SK-N-SH (cell line): ENCODE results near the gene SCRN2. TPM values are rescaled to one million over a fixed set of nuclear protein-coding genes. Genes with fewer than 3 reads are reported as not detected.

Source experiments
- CTCF ChIA-PET: fragments of 300-600, 350-600 bp; formaldehyde crosslinking; extraction: SDS; loops from one replicate; lab custom pipeline; 2021; lab: Yijun Ruan, JAX
- POLR2A ChIA-PET: fragments of 350-600 bp; sonication (Branson Sonifier 250); formaldehyde crosslinking; extraction: SDS; loops from one replicate; lab custom pipeline; 2020; ENCODE audit warnings: antibody characterized with exemption, inconsistent platforms; lab: Yijun Ruan, JAX
- DNase-seq: peaks from one replicate; pipeline ENCODE4 v3.0.0; 2012
- H2AFZ ChIP-seq: fragments of 200-600 bp; sonication (generic); 2 replicates; pipeline ENCODE4 v1.8.1; 2016; ENCODE audit warnings: antibody characterized with exemption, mild to moderate bottlenecking, low read depth
- H3F3A ChIP-seq: fragments of 200-600 bp; sonication (generic); replicated peaks from 2 replicates; pipeline ENCODE3; 2016; ENCODE audit warnings: antibody characterized with exemption, mild to moderate bottlenecking; ENCODE audit not compliant: insufficient read depth
- H3K27ac ChIP-seq, 2 experiments: fragments of 200-500 bp in 1 of 2; fragments of 200-600 bp in 1 of 2; sonication (Bioruptor generic) in 1 of 2; sonication (generic), shearing (Covaris generic) in 1 of 2; 2 replicates each; pipeline versions ENCODE4 v1.5.1 to v1.6.1; 2014 to 2016; ENCODE audit warnings: low read depth in 2 of 2, inconsistent platforms in 1 of 2, low read length in 1 of 2, mild to moderate bottlenecking in 1 of 2, mixed read lengths in 1 of 2
- H3K27me3 ChIP-seq: fragments of 200-600 bp; sonication (generic), shearing (Covaris generic); 2 replicates; pipeline ENCODE4 v1.6.1; 2016; ENCODE audit warnings: mixed run types; ENCODE audit not compliant: insufficient read depth
- H3K36me3 ChIP-seq, 2 experiments: fragments of 200-500 bp in 1 of 2; fragments of 200-600 bp in 1 of 2; sonication (Bioruptor generic) in 1 of 2; sonication (generic) in 1 of 2; replicated peaks in 1 of 2; 2 replicates each; pipeline versions ENCODE3 to v1.5.1; 2014 to 2016; ENCODE audit warnings: low read length in 1 of 2, mild to moderate bottlenecking in 1 of 2; ENCODE audit not compliant: insufficient read depth in 2 of 2, control insufficient read depth in 1 of 2
- H3K4me1 ChIP-seq, 2 experiments: fragments of 200-500 bp in 1 of 2; fragments of 200-600 bp in 1 of 2; sonication (Bioruptor generic) in 1 of 2; sonication (generic), shearing (Covaris generic) in 1 of 2; 2 replicates each; pipeline versions ENCODE4 v1.5.1 to v1.6.1; 2014 to 2016; ENCODE audit warnings: low read depth in 1 of 2, low read length in 1 of 2, mixed run types in 1 of 2; ENCODE audit not compliant: insufficient read depth in 2 of 2, control insufficient read depth in 1 of 2
- H3K4me2 ChIP-seq: fragments of 200-600 bp; sonication (generic), shearing (Covaris generic); 2 replicates; pipeline ENCODE4 v1.6.1; 2017; ENCODE audit warnings: mixed run types
- H3K4me3 ChIP-seq, 2 experiments: fragments of 200-500 bp in 1 of 2; fragments of 200-600 bp in 1 of 2; sonication (Bioruptor generic) in 1 of 2; sonication (generic), shearing (Covaris generic) in 1 of 2; 2 replicates each; pipeline versions ENCODE4 v1.5.1 to v1.8.1; 2014 to 2016; ENCODE audit warnings: low read depth in 2 of 2, inconsistent platforms in 1 of 2, low read length in 1 of 2, mild to moderate bottlenecking in 1 of 2, mixed read lengths in 1 of 2, moderate library complexity in 1 of 2
- H3K79me2 ChIP-seq: fragments of 200-600 bp; sonication (generic); 2 replicates; pipeline ENCODE4 v1.8.1; 2017; ENCODE audit warnings: mild to moderate bottlenecking; ENCODE audit not compliant: insufficient read depth
- H3K9ac ChIP-seq: fragments of 200-600 bp; sonication (generic); 2 replicates; pipeline ENCODE4 v1.6.1; 2017; ENCODE audit warnings: mixed run types
- H3K9me2 ChIP-seq: fragments of 200-600 bp; sonication (generic); 2 replicates; pipeline ENCODE4 v1.6.1; 2017; ENCODE audit warnings: mixed run types
- H3K9me3 ChIP-seq: fragments of 200-600 bp; sonication (generic); 2 replicates; pipeline ENCODE4 v1.6.1; 2017; ENCODE audit warnings: mixed run types, mild to moderate bottlenecking, moderate library complexity
- H4K20me1 ChIP-seq: fragments of 200-600 bp; sonication (generic); 2 replicates; pipeline ENCODE4 v1.6.1; 2017; ENCODE audit warnings: mild to moderate bottlenecking, mixed run types; ENCODE audit not compliant: insufficient read depth
- EP300 ChIP-seq, 2 experiments: IDR thresholded peaks; 2 replicates each; pipeline versions ENCODE4 v1.4.0 to v1.6.1; 2012; ENCODE audit warnings: borderline replicate concordance in 1 of 2, low read depth in 1 of 2, low read length in 1 of 2
- FOXM1 ChIP-seq: IDR thresholded peaks from 2 replicates; pipeline ENCODE4 v1.4.0; 2012; ENCODE audit warnings: low read depth, mild to moderate bottlenecking
- JUND ChIP-seq: IDR thresholded peaks from 2 replicates; pipeline ENCODE4 v1.4.0; 2012
- MEF2A ChIP-seq: IDR thresholded peaks from 2 replicates; pipeline ENCODE4 v1.4.0; 2012; ENCODE audit warnings: low read depth, borderline replicate concordance
- MXI1 ChIP-seq: IDR thresholded peaks from 2 replicates; pipeline ENCODE4 v1.6.1; 2012; ENCODE audit warnings: mild to moderate bottlenecking, low read depth, low read length, improper control_type of control experiment
- NFIC ChIP-seq: IDR thresholded peaks from 2 replicates; pipeline ENCODE4 v1.4.0; 2012; ENCODE audit warnings: borderline replicate concordance
- POLR2AphosphoS5 ChIP-seq: IDR thresholded peaks from 2 replicates; pipeline ENCODE4 v1.6.1; 2012; ENCODE audit warnings: low read depth, low read length
- RAD21 ChIP-seq: IDR thresholded peaks from 2 replicates; pipeline ENCODE4 v1.6.1; 2012; ENCODE audit warnings: mild to moderate bottlenecking, low read length
- RCOR1 ChIP-seq: fragments of 150-350 bp; IDR thresholded peaks from 2 replicates; pipeline ENCODE4 v1.6.1; 2017; ENCODE audit warnings: antibody characterized with exemption, low read length
- RFX5 ChIP-seq: IDR thresholded peaks from 2 replicates; pipeline ENCODE4 v1.6.1; 2012; ENCODE audit warnings: mild to moderate bottlenecking, improper control_type of control experiment, low read length
- RXRA ChIP-seq: IDR thresholded peaks from 2 replicates; pipeline ENCODE4 v1.4.0; 2012; ENCODE audit warnings: low read depth, mild to moderate bottlenecking, borderline replicate concordance
- SIN3A ChIP-seq: IDR thresholded peaks from 2 replicates; pipeline ENCODE4 v1.6.1; 2012; ENCODE audit warnings: low read depth, mild to moderate bottlenecking, low read length, moderate library complexity, borderline replicate concordance
- SMC3 ChIP-seq: IDR thresholded peaks from 2 replicates; pipeline ENCODE4 v1.6.1; 2012; ENCODE audit warnings: low read depth, low read length, improper control_type of control experiment
- TAF1 ChIP-seq: IDR thresholded peaks from 2 replicates; pipeline ENCODE4 v1.6.1; 2012; ENCODE audit warnings: low read depth, mild to moderate bottlenecking, low read length, moderate library complexity, borderline replicate concordance
- YY1 ChIP-seq: IDR thresholded peaks from 2 replicates; pipeline ENCODE4 v1.4.0; 2012; ENCODE audit warnings: low read depth, mild to moderate bottlenecking
- ZBTB33 ChIP-seq: IDR thresholded peaks from 2 replicates; pipeline ENCODE4 v1.4.0; 2012; ENCODE audit warnings: low read depth, borderline replicate concordance
- WGBS: methylation state at CpG from one replicate; pipeline ENCODE4 v1.1.6; 2017; ENCODE audit warnings: low lambda C conversion rate; 5-methylcytosine and 5-hydroxymethylcytosine counted together
- polyA plus RNA-seq, 3 experiments: library from polyadenylated mRNA; depleted of rRNA; stranded (reverse); fragments of >200 nt; gene quantifications; 2 replicates each; pipeline ENCODE4 v1.2.3, GENCODE V29; 2012
- TF ChIP-seq, protein P1 (sequence below): IDR thresholded peaks from 2 replicates; pipeline ENCODE4 v1.4.0; 2012; ENCODE audit warnings: low read depth, borderline replicate concordance
- TF ChIP-seq, protein P2 (sequence below): IDR thresholded peaks from 2 replicates; pipeline ENCODE4 v1.4.0; 2012; ENCODE audit warnings: low read depth
- TF ChIP-seq, protein P3 (sequence below): fragments of 150-350 bp; IDR thresholded peaks from 2 replicates; pipeline ENCODE4 v1.6.1; 2016; ENCODE audit warnings: mild to moderate bottlenecking, low read depth, low read length
- TF ChIP-seq, protein P4 (sequence below): fragments of 200-600 bp; sonication (generic); IDR thresholded peaks from 2 replicates; pipeline ENCODE4 v1.6.1; 2017; ENCODE audit warnings: antibody characterized with exemption, mild to moderate bottlenecking, moderate library complexity

SCRN2 gene
- polyA plus RNA-seq, 1 of the 3 experiments (the other 2 are of a cell fraction) = 139 TPM

DNA sequence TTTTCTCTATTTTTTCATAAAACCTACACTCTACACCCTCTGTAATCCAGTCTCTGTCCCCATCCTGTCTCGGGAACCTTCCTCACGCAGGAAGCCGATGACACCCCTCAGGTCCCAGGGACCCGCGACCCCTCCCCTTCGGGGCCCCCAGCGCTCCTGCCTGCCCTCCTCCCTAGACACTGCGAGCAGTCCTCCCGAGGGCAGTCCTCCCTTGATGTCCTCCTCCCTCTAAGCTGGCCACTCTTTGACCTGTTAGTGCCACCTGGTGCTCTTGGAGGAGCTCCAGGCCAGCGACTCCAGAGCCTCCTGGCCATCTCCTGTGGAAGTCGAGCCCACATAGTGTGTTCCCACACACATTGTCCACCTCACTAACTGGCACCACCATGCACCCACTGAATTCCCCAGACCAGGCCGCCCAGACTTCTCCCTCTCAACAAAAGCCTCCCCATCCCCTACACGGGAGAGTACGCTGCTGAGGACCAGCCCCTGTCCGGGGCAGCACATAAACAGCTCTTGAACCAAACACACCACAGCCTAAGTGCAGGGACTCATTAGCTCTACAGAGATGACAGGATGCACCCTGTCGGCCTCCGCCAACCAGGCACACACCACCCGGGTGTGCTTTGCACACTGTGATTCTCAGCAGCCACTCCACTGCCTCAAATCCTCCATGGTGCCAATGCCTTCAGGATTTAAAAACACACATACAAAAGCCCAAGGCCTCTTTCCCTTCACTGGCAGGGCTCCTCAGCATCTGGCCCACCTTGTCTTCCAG lies 28.7 kb downstream of the SCRN2 start:
- CTCF ChIA-PET = no interaction called here
- no peaks in the 10 kb centered on the region for H3K27me3 ChIP-seq
- H3K9me2 ChIP-seq = no peaks in the 10 kb centered on the region
- TF ChIP-seq POLR2AphosphoS5 (no peak), SIN3A (no peak), MEF2A (no peak), EP300 (IDR thresholded peaks at IDR 0.05; ENCODE audit: borderline replicate concordance in 1 of 2, low read depth in 1 of 2, low read length in 1 of 2) (no peak), RAD21 (no peak), RXRA (no peak), SMC3 (no peak), ZBTB33 (no peak)
- no peak overlapping the region for H3K4me2 ChIP-seq
- no peak overlapping the region for H3K27ac ChIP-seq
- H3K9me3 ChIP-seq = no peaks in the 10 kb centered on the region
- no peak overlapping the region for H2AFZ ChIP-seq
- WGBS = 89% methylated on average over 18 of the region's 18 CpGs
- no peaks in the 10 kb centered on the region for H3K4me1 ChIP-seq
- peak; percentile 17 for DNase-seq
- H3K79me2 ChIP-seq = no peaks in the 10 kb centered on the region
- POLR2A ChIA-PET = no interaction called here
- no peak overlapping the region for H3K9ac ChIP-seq
- peaks cover 9 to 76% of the 10 kb centered on the region in 2 experiments for H3K36me3 ChIP-seq
- H4K20me1 ChIP-seq = 0 out of 2 replicates have a peak, but pooled peaks cover 6% of the 10 kb centered on the region
- peaks cover 5% of the 10 kb centered on the region for H3F3A ChIP-seq
- H3K4me3 ChIP-seq = no peak overlapping the region

- 0 out of 2 replicates have a peak, but pooled peaks cover 6% of the 10 kb centered on the region for H4K20me1 ChIP-seq
- H3K4me1 ChIP-seq = no peaks in the 10 kb centered on the region
- H3K79me2 ChIP-seq = no peaks in the 10 kb centered on the region
- H3F3A ChIP-seq = peaks cover 5% of the 10 kb centered on the region
- CTCF ChIA-PET = no interaction called here
- no peak overlapping the region for H3K4me3 ChIP-seq
- H3K9me3 ChIP-seq = no peaks in the 10 kb centered on the region
- H2AFZ ChIP-seq = no peak overlapping the region
- no peaks in the 10 kb centered on the region for H3K27me3 ChIP-seq
- TF ChIP-seq YY1 (no peak), RCOR1 (no peak), RAD21 (no peak), RFX5 (no peak), TAF1 (no peak), NFIC (no peak), MXI1 (no peak), POLR2AphosphoS5 (no peak), FOXM1 (no peak), MEF2A (no peak), JUND (no peak)
- TF ChIP-seq, protein P1, sequence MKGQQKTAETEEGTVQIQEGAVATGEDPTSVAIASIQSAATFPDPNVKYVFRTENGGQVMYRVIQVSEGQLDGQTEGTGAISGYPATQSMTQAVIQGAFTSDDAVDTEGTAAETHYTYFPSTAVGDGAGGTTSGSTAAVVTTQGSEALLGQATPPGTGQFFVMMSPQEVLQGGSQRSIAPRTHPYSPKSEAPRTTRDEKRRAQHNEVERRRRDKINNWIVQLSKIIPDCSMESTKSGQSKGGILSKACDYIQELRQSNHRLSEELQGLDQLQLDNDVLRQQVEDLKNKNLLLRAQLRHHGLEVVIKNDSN = no peak
- TF ChIP-seq, protein P2, sequence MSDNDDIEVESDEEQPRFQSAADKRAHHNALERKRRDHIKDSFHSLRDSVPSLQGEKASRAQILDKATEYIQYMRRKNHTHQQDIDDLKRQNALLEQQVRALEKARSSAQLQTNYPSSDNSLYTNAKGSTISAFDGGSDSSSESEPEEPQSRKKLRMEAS = no peak
- TF ChIP-seq, protein P3, sequence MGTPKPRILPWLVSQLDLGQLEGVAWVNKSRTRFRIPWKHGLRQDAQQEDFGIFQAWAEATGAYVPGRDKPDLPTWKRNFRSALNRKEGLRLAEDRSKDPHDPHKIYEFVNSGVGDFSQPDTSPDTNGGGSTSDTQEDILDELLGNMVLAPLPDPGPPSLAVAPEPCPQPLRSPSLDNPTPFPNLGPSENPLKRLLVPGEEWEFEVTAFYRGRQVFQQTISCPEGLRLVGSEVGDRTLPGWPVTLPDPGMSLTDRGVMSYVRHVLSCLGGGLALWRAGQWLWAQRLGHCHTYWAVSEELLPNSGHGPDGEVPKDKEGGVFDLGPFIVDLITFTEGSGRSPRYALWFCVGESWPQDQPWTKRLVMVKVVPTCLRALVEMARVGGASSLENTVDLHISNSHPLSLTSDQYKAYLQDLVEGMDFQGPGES = no peak
- TF ChIP-seq, protein P4, sequence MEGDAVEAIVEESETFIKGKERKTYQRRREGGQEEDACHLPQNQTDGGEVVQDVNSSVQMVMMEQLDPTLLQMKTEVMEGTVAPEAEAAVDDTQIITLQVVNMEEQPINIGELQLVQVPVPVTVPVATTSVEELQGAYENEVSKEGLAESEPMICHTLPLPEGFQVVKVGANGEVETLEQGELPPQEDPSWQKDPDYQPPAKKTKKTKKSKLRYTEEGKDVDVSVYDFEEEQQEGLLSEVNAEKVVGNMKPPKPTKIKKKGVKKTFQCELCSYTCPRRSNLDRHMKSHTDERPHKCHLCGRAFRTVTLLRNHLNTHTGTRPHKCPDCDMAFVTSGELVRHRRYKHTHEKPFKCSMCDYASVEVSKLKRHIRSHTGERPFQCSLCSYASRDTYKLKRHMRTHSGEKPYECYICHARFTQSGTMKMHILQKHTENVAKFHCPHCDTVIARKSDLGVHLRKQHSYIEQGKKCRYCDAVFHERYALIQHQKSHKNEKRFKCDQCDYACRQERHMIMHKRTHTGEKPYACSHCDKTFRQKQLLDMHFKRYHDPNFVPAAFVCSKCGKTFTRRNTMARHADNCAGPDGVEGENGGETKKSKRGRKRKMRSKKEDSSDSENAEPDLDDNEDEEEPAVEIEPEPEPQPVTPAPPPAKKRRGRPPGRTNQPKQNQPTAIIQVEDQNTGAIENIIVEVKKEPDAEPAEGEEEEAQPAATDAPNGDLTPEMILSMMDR = no peak
- TF ChIP-seq, all 33 proteins: peak for 0
- DNase-seq = no peak
- no peaks in the 10 kb centered on the region for H3K9me2 ChIP-seq
- H3K4me2 ChIP-seq = no peak overlapping the region
- H3K27ac ChIP-seq = no peak overlapping the region
- 89% methylated on average over 7 of the region's 7 CpGs for WGBS
- H3K9ac ChIP-seq = no peak overlapping the region
- POLR2A ChIA-PET = no interaction called here
- H3K36me3 ChIP-seq = peaks cover 7 to 78% of the 10 kb centered on the region in 2 experiments
Observed at GRCh38 chr17:47811709-47812108, 29.4 kb downstream of the SCRN2 start.
